ENCODE results near the gene PKD1. TPM values are rescaled to one million over a fixed set of nuclear protein-coding genes. Genes with fewer than 3 reads are reported as not detected.

PKD1 gene
- 98.8 and 119 TPM in 2 replicates for total RNA-seq (2014; rRNA removed; shearing (Covaris generic))
- polyA plus RNA-seq (2014; cell fraction: nucleus; rRNA removed): 463 and 604 TPM in 2 replicates

- peak; percentile 88 for DNase-seq (ENCODE audit: extremely low read depth, low read depth)
Observed at GRCh38 chr16:2135770-2136490, at the start of gene PKD1. PKD1 (minus strand) TSS chr16:2135898; CDS start chr16:2135689, 209 bp downstream.

- no peak for DNase-seq (ENCODE audit: extremely low read depth, low read depth)
Observed at GRCh38 chr16:2184962-2185361, 49.3 kb upstream of the PKD1 start.

GRCh38 chr16:2184346-2184745 is 48.6 kb upstream of the PKD1 start:
- DNase-seq (ENCODE audit: extremely low read depth, low read depth): no peak

DNA sequence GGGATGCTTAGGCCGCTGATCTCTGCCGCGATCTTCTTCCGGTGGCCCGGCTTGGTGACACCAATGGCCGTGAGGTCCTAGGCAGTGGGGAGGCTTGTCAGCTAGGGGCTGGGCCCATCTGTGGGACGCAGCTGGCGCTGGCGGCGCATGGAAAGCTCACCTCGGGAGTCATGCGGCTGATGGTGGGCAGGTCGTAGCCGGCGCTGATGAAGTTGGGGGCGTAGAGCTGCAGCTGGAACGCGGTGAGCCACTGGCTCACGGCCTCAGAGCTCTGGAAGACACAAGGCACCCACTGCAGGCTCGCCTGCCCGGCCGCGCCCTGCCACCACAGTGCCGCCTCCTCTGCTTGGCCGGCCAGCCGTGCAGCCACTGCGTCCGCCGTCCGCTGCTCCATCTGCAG is 48.0 kb upstream of the PKD1 start:
- no peak for DNase-seq (ENCODE audit: extremely low read depth, low read depth)

DNA sequence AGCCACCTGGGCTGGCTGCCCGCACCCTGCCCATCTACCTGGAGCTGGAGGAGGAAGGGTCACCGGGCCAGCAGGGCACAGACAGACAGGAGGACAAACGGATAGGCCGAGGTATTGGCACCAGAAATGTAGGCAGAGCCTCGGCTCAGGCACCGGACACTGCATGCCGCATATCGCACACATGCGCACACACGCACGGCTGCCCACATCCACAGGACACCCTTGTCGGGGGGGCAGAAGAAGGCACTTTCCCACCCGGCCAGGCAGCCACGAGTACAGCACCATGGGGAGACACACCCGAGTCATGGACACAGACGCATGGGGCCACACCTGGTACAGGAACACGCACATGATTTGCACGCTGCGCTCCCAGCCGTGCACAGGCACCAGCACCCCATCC is 46.3 kb upstream of the PKD1 start:
- DNase-seq (ENCODE audit: extremely low read depth, low read depth): no peak

- DNase-seq (ENCODE audit: extremely low read depth, low read depth): no peak
Observed at GRCh38 chr16:2180962-2181923, 45.5 kb upstream of the PKD1 start.

- DNase-seq (ENCODE audit: extremely low read depth, low read depth): no peak
Observed at GRCh38 chr16:2180461-2180860, 44.8 kb upstream of the PKD1 start.

- DNase-seq (ENCODE audit: extremely low read depth, low read depth): no peak
Observed at GRCh38 chr16:2179576-2179975, 43.9 kb upstream of the PKD1 start.

- DNase-seq (ENCODE audit: extremely low read depth, low read depth): no peak
Observed at GRCh38 chr16:2179107-2179501, 43.4 kb upstream of the PKD1 start.

GRCh38 chr16:2178321-2179106 is 42.8 kb upstream of the PKD1 start:
- no peak for DNase-seq (ENCODE audit: extremely low read depth, low read depth)

DNA sequence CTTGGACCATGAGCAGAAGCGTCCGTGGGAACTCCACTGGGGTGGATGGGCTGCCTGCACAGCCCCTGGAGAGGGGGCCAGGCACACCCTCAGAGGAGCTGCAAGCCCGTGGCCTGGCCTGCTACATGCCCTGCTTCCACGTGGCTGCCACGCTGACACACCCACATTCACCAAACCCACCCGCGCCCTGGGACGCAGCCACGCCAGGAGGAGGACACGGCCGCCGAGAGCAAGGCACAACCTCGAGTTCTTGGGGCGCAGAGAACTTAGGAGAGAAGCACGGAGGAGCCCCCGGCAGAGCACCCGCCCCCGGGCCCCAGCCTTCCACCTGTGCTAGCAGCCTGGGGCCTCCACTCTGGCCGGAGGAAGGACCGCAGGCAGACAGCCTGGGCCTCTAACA is 41.9 kb upstream of the PKD1 start:
- DNase-seq (ENCODE audit: extremely low read depth, low read depth): no peak

GRCh38 chr16:2177101-2177500 is 41.4 kb upstream of the PKD1 start:
- no peak for DNase-seq (ENCODE audit: extremely low read depth, low read depth)

DNA sequence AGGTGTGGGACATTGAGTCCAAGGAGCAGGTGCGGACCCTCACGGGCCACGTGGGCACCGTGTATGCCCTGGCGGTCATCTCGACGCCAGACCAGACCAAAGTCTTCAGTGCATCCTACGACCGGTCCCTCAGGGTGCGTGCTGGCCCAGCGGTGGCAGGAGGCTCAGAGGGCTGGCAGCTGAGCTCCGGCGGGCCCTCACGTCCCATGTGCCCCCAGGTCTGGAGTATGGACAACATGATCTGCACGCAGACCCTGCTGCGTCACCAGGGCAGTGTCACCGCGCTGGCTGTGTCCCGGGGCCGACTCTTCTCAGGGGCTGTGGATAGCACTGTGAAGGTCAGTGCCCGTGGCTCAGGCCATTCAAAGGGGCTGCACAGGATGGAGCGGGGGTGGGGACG is 40.3 kb upstream of the PKD1 start:
- DNase-seq (ENCODE audit: extremely low read depth, low read depth): no peak

- no peak for DNase-seq (ENCODE audit: extremely low read depth, low read depth)
Observed at GRCh38 chr16:2175454-2175853, 39.8 kb upstream of the PKD1 start.

GRCh38 chr16:2174396-2175131 is 38.9 kb upstream of the PKD1 start:
- DNase-seq (ENCODE audit: extremely low read depth, low read depth): no peak

DNA sequence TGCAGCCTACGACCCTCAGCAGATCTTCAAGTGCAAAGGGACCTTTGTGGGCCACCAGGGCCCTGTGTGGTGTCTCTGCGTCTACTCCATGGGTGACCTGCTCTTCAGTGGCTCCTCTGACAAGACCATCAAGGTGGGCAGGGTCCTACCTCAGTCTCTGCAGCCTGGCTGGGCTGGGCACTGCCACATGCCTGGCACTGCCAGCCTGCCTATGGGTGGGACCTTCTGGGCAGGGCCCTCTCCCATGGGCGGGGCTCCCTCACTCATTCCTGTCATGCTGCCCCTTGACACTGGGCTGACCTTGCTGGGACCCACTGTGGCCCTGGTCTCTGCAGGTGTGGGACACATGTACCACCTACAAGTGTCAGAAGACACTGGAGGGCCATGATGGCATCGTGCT is 38.2 kb upstream of the PKD1 start:
- DNase-seq (ENCODE audit: extremely low read depth, low read depth): no peak

DNA sequence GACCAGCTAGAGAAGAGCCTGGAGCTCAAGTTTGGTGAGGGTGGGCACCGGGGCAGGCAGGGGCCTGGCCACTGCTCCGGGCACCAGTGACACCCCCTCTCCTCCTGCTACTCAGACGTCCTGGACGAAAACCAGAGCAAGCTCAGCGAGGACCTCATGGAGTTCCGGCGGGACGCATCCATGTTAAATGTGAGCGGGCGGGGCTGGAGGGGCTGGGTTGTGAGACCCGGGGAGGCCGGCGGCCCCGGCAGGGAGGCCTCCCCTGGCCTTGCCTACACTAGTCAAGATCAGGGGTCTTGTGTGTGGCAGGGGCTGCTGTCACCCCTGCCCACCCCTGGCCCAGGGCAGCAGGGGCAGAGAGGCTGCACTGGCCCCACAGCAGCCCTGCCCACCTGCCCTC is 37.7 kb upstream of the PKD1 start:
- no peak for DNase-seq (ENCODE audit: extremely low read depth, low read depth)

DNA sequence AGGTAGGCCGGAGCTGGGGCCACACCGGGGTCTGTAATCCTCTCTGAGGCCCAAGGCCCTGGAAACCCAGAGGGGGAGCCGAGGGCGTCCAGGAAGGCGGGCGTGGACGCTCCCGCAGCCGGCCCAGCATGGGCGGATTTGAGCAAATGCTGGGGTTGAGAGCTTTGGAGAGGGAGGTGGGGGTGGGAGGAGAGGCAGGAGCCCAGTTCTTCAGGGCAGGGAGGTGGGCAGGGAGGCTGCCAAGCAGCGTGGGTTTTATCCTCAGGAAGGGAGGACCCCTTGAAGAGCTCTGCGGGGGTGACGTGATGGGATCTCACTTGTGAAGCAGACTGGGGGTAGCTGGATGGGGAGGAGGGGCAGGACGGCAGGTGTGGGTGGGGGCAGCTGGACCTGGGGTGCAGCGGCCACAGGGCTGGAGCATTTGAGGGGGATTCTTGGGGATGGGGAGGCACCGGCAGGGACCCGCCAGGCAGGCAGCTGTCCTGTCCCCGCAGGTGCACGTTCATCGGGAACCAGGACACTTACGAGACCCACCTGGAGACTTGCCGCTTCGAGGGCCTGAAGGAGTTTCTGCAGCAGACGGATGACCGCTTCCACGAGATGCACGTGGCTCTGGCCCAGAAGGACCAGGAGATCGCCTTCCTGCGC is 37.1 kb upstream of the PKD1 start:
- no peak for DNase-seq (ENCODE audit: extremely low read depth, low read depth)

GRCh38 chr16:2171601-2172178 is 36.0 kb upstream of the PKD1 start:
- DNase-seq (ENCODE audit: extremely low read depth, low read depth): no peak
